ENCODE data around the gene ATG9A. TPM values are rescaled to one million over a fixed set of nuclear protein-coding genes. Genes with fewer than 3 reads are reported as not detected.
A peak's percentile ranks its signal among the peaks of the same experiment; 100 is the strongest.

The ATG9A gene
- polyA plus RNA-seq, 1 donor from 2014 or later, result 26.2 TPM

DNA sequence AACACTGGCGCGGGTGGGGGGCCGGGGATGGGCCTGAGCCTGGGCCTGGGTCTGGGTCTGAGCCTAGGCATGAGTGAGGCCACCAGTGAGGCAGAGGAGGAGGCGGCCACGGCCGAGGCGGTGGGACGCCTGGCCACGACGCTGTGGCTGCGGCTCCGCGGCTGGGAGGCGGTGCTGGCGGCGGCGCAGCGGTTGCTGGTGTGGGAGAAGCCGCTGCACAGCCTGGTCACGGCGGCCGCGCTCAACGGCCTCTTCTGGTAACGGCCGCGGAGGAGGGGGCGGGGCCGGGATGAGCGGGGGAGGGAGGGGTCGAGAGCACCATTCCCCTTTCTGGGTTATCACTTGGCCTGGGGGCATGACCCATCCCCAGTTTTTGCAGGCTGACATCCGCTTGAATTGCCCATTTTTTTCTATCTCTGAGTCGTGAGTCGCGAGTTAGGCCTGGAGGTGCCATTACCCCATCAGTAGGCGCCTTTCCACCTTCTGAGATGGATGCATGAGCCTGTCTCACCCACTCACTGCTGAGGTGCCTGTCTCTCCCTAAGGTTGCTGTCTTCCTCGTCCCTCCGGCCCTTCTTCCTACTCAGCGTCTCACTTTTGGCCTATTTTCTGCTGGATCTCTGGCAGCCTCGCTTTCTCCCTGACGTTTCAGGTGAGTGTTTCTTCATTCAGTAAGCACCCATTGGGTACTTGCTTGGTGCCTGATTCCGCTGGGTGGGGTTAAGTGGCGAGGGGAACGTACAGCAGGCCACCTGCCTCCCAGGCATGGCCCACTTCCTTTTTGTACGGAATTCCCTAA is 50.9 kb downstream of the ATG9A start:
- H3K36me3 ChIP-seq (ENCODE audit: insufficient read depth, low read length), result peaks cover 6% of the 10 kb centered on the region
- no peaks in the 10 kb centered on the region for H3K9me2 ChIP-seq (ENCODE audit: insufficient read depth, low read length)
- no peaks in the 10 kb centered on the region for H3K27me3 ChIP-seq (ENCODE audit: insufficient read depth, low read depth, low read length)
- H3K79me2 ChIP-seq (replicated peaks; ENCODE audit: insufficient read depth, low read length), result peaks cover 18% of the 10 kb centered on the region
- peaks cover 3% of the 10 kb centered on the region for H3F3A ChIP-seq (ENCODE audit: insufficient read depth, low read length, poor library complexity, severe bottlenecking)
- peak overlapping the region; percentile 100 for H3K4me2 ChIP-seq (ENCODE audit: low read length)
- H3K9me3 ChIP-seq (ENCODE audit: low read length), result no peaks in the 10 kb centered on the region
- no peak for TF ChIP-seq EZH2 (IDR thresholded peaks at IDR 0.05; ENCODE audit: borderline replicate concordance, insufficient read depth, low read length, poor library complexity, severe bottlenecking)
- peak; percentile 62 for TF ChIP-seq MXI1 (conservative IDR thresholded peaks at IDR 0.05; ENCODE audit: poor library complexity, severe bottlenecking)
- peak overlapping the region; percentile 90 for H3K9ac ChIP-seq (ENCODE audit: low read length)
- H2AFZ ChIP-seq (ENCODE audit: low read depth, low read length), result peak overlapping the region; percentile 37
- no peaks in the 10 kb centered on the region for H4K20me1 ChIP-seq (ENCODE audit: insufficient read depth)
- H3K4me3 ChIP-seq (ENCODE audit: low read length), result peak overlapping the region; percentile 96
- peak overlapping the region; percentile 77 for H3K27ac ChIP-seq (ENCODE audit: low read length)

DNA sequence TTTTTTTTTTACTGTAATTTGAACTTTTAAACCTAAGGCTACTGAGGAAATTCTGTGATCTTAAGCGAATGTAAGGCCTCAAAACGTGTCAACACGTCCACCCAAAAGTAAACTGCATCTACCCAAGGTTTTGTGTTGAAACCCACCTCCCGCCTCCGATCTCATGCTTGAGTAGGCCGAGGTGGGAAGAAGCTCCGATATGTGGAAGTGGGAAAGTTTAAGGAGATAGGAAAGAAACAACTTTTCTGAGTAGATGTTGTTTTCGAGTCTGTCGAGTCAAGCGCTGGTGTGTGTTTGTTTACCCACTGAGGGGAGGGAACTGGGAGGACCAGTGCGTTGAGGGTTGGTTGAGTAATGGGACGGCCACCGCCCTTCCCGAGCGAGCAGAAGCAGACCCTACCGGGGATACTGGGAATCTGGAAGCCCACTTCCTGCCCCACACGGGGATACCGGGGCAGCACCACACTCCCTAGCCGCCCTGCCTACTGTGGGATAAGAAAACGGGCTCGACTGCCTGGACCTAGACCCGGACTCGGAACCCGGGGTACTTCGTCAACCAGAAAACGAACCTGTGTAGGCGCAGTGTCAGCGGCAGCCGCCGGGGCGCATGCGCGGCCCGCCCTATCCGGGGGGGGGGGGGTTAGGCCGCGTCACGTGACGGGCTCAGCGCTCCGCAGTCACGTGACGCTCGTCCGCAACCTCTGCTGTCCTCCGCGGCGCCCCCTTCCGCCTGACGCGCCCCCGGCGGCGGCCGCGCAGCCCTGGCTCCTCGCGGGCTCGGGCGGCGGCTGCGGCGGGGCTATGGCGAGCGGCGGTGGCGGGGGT is 51.7 kb downstream of the ATG9A start, which contains the start of gene RETREG2:
Gene RETREG2, plus strand, starts transcription at position 724 of the 825 bp plus-strand sequence. Its CDS starts 78 bp downstream, at position 802.
- Histone ChIP-seq H3K4me3 (ENCODE audit: low read length) (peak within 1 kb of the TSS; percentile 96), H3K9me2 (ENCODE audit: insufficient read depth, low read length) (no peaks in the 10 kb centered on the region), H3K27ac (ENCODE audit: low read length) (peak within 1 kb of the TSS; percentile 81), H4K20me1 (ENCODE audit: insufficient read depth) (no peaks in the 10 kb centered on the region), H3F3A (ENCODE audit: insufficient read depth, low read length, poor library complexity, severe bottlenecking) (peaks cover 3% of the 10 kb centered on the region), H3K27me3 (ENCODE audit: insufficient read depth, low read depth, low read length) (no peaks in the 10 kb centered on the region), H3K4me2 (ENCODE audit: low read length) (peak within 1 kb of the TSS; percentile 100), H2AFZ (ENCODE audit: low read depth, low read length) (peak within 1 kb of the TSS; percentile 71), H3K79me2 (replicated peaks; ENCODE audit: insufficient read depth, low read length) (peaks cover 18% of the 10 kb centered on the region), H3K9me3 (ENCODE audit: low read length) (no peaks in the 10 kb centered on the region), H3K9ac (ENCODE audit: low read length) (peak within 1 kb of the TSS; percentile 90), H3K36me3 (ENCODE audit: insufficient read depth, low read length) (peaks cover 6% of the 10 kb centered on the region)
- TF ChIP-seq EZH2 (IDR thresholded peaks at IDR 0.05; ENCODE audit: borderline replicate concordance, insufficient read depth, low read length, poor library complexity, severe bottlenecking), result no peak
- no peak for TF ChIP-seq MXI1 (conservative IDR thresholded peaks at IDR 0.05; ENCODE audit: poor library complexity, severe bottlenecking)
- peak; percentile 83 for TF ChIP-seq POLR2AphosphoS5 (IDR thresholded peaks at IDR 0.05)
- TF ChIP-seq EP300 (conservative IDR thresholded peaks at IDR 0.05; ENCODE audit: poor library complexity, severe bottlenecking), result peak; percentile 40
- peak; percentile 39 for TF ChIP-seq SMC3 (conservative IDR thresholded peaks at IDR 0.05; ENCODE audit: poor library complexity)
- TF ChIP-seq, protein P1, sequence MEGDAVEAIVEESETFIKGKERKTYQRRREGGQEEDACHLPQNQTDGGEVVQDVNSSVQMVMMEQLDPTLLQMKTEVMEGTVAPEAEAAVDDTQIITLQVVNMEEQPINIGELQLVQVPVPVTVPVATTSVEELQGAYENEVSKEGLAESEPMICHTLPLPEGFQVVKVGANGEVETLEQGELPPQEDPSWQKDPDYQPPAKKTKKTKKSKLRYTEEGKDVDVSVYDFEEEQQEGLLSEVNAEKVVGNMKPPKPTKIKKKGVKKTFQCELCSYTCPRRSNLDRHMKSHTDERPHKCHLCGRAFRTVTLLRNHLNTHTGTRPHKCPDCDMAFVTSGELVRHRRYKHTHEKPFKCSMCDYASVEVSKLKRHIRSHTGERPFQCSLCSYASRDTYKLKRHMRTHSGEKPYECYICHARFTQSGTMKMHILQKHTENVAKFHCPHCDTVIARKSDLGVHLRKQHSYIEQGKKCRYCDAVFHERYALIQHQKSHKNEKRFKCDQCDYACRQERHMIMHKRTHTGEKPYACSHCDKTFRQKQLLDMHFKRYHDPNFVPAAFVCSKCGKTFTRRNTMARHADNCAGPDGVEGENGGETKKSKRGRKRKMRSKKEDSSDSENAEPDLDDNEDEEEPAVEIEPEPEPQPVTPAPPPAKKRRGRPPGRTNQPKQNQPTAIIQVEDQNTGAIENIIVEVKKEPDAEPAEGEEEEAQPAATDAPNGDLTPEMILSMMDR (IDR thresholded peaks at IDR 0.05; ENCODE audit: poor library complexity, severe bottlenecking), result peak; percentile 65
- no peak for TF ChIP-seq TAF1 (IDR thresholded peaks at IDR 0.05; ENCODE audit: low read depth)
- no peak for TF ChIP-seq RAD21 (conservative IDR thresholded peaks at IDR 0.05)
- TF ChIP-seq, protein P2, sequence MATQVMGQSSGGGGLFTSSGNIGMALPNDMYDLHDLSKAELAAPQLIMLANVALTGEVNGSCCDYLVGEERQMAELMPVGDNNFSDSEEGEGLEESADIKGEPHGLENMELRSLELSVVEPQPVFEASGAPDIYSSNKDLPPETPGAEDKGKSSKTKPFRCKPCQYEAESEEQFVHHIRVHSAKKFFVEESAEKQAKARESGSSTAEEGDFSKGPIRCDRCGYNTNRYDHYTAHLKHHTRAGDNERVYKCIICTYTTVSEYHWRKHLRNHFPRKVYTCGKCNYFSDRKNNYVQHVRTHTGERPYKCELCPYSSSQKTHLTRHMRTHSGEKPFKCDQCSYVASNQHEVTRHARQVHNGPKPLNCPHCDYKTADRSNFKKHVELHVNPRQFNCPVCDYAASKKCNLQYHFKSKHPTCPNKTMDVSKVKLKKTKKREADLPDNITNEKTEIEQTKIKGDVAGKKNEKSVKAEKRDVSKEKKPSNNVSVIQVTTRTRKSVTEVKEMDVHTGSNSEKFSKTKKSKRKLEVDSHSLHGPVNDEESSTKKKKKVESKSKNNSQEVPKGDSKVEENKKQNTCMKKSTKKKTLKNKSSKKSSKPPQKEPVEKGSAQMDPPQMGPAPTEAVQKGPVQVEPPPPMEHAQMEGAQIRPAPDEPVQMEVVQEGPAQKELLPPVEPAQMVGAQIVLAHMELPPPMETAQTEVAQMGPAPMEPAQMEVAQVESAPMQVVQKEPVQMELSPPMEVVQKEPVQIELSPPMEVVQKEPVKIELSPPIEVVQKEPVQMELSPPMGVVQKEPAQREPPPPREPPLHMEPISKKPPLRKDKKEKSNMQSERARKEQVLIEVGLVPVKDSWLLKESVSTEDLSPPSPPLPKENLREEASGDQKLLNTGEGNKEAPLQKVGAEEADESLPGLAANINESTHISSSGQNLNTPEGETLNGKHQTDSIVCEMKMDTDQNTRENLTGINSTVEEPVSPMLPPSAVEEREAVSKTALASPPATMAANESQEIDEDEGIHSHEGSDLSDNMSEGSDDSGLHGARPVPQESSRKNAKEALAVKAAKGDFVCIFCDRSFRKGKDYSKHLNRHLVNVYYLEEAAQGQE (IDR thresholded peaks at IDR 0.05; ENCODE audit: borderline replicate concordance), result no peak
